ENCODE results near the gene KRTAP1-1. TPM values are rescaled to one million over a fixed set of nuclear protein-coding genes. Genes with fewer than 3 reads are reported as not detected.
A peak's percentile ranks its signal among the peaks of the same experiment; 100 is the strongest.

Gene KRTAP1-1
- polyA plus RNA-seq, 1 donor from 2014 or later, result not detected

- TF ChIP-seq REST (IDR thresholded peaks at IDR 0.05; ENCODE audit: borderline replicate concordance), result no peak
- no peak for TF ChIP-seq MXI1 (conservative IDR thresholded peaks at IDR 0.05; ENCODE audit: poor library complexity, severe bottlenecking)
Measured at GRCh38 chr17:41082626-41083025, 41.4 kb upstream of the KRTAP1-1 start (continued).

- Histone ChIP-seq H3F3A (ENCODE audit: insufficient read depth, low read length, poor library complexity, severe bottlenecking) (no peaks in the 10 kb centered on the region), H3K9ac (ENCODE audit: low read length) (no peak overlapping the region), H2AFZ (ENCODE audit: low read depth, low read length) (no peak overlapping the region), H3K4me3 (ENCODE audit: low read length) (no peak overlapping the region), H3K79me2 (replicated peaks; ENCODE audit: insufficient read depth, low read length) (no peaks in the 10 kb centered on the region), H3K4me2 (ENCODE audit: low read length) (no peak overlapping the region), H3K9me3 (ENCODE audit: low read length) (no peaks in the 10 kb centered on the region), H3K27ac (ENCODE audit: low read length) (no peak overlapping the region), H4K20me1 (ENCODE audit: insufficient read depth) (no peaks in the 10 kb centered on the region), H3K27me3 (ENCODE audit: insufficient read depth, low read depth, low read length) (no peaks in the 10 kb centered on the region), H3K36me3 (ENCODE audit: insufficient read depth, low read length) (no peaks in the 10 kb centered on the region), H3K9me2 (ENCODE audit: insufficient read depth, low read length) (no peaks in the 10 kb centered on the region)
- TF ChIP-seq SMC3 (conservative IDR thresholded peaks at IDR 0.05; ENCODE audit: poor library complexity) (no peak), MXI1 (conservative IDR thresholded peaks at IDR 0.05; ENCODE audit: poor library complexity, severe bottlenecking) (no peak), POLR2AphosphoS5 (IDR thresholded peaks at IDR 0.05) (no peak), TAF1 (IDR thresholded peaks at IDR 0.05; ENCODE audit: low read depth) (no peak), CTCF (IDR thresholded peaks at IDR 0.05; ENCODE audit: poor library complexity, severe bottlenecking) (no peak), REST (IDR thresholded peaks at IDR 0.05; ENCODE audit: borderline replicate concordance) (no peak), EP300 (conservative IDR thresholded peaks at IDR 0.05; ENCODE audit: poor library complexity, severe bottlenecking) (no peak)
Measured at GRCh38 chr17:41076788-41077187, 35.5 kb upstream of the KRTAP1-1 start.

GRCh38 chr17:41073676-41074075 lies 32.4 kb upstream of the KRTAP1-1 start:
- Histone ChIP-seq H3F3A (ENCODE audit: insufficient read depth, low read length, poor library complexity, severe bottlenecking) (no peaks in the 10 kb centered on the region), H3K4me3 (ENCODE audit: low read length) (no peak overlapping the region), H3K27me3 (ENCODE audit: insufficient read depth, low read depth, low read length) (no peaks in the 10 kb centered on the region), H3K9me2 (ENCODE audit: insufficient read depth, low read length) (no peaks in the 10 kb centered on the region), H3K36me3 (ENCODE audit: insufficient read depth, low read length) (no peaks in the 10 kb centered on the region), H3K79me2 (replicated peaks; ENCODE audit: insufficient read depth, low read length) (no peaks in the 10 kb centered on the region), H3K27ac (ENCODE audit: low read length) (peak overlapping the region; percentile 53), H4K20me1 (ENCODE audit: insufficient read depth) (no peaks in the 10 kb centered on the region), H3K9me3 (ENCODE audit: low read length) (no peaks in the 10 kb centered on the region), H2AFZ (ENCODE audit: low read depth, low read length) (no peak overlapping the region), H3K9ac (ENCODE audit: low read length) (no peak overlapping the region), H3K4me2 (ENCODE audit: low read length) (no peak overlapping the region)
- TF ChIP-seq EZH2 (IDR thresholded peaks at IDR 0.05; ENCODE audit: borderline replicate concordance, insufficient read depth, low read length, poor library complexity, severe bottlenecking), result no peak
- no peak for TF ChIP-seq TAF1 (IDR thresholded peaks at IDR 0.05; ENCODE audit: low read depth)
- TF ChIP-seq CTCF (IDR thresholded peaks at IDR 0.05; ENCODE audit: poor library complexity, severe bottlenecking), result no peak
- TF ChIP-seq EP300 (conservative IDR thresholded peaks at IDR 0.05; ENCODE audit: poor library complexity, severe bottlenecking), result no peak
- no peak for TF ChIP-seq SMC3 (conservative IDR thresholded peaks at IDR 0.05; ENCODE audit: poor library complexity)
- TF ChIP-seq MXI1 (conservative IDR thresholded peaks at IDR 0.05; ENCODE audit: poor library complexity, severe bottlenecking), result no peak
- no peak for TF ChIP-seq REST (IDR thresholded peaks at IDR 0.05; ENCODE audit: borderline replicate concordance)
- TF ChIP-seq POLR2AphosphoS5 (IDR thresholded peaks at IDR 0.05), result no peak
